Colonic mucosa (tissue), 4 donors: Measurements from ENCODE around the gene TRIM26. TPM values are rescaled to one million over a fixed set of nuclear protein-coding genes. Genes with fewer than 3 reads are reported as not detected.

Source experiments
- DNase-seq: peaks from one replicate; pipeline ENCODE4 v3.0.0-alpha.2; 2020
- H3K27ac ChIP-seq: fragments of 200-600 bp; one replicate; pipeline ENCODE4 v1.8.0; 2021
- H3K27me3 ChIP-seq: fragments of 200-600 bp; one replicate; pipeline ENCODE4 v1.8.0; 2021
- H3K36me3 ChIP-seq: fragments of 200-600 bp; one replicate; pipeline ENCODE4 v1.8.0; 2021
- H3K4me1 ChIP-seq: fragments of 200-600 bp; one replicate; pipeline ENCODE4 v1.8.0; 2021; ENCODE audit warnings: mild to moderate bottlenecking
- H3K4me3 ChIP-seq: fragments of 200-600 bp; one replicate; pipeline ENCODE4 v1.8.0; 2021
- H3K9ac ChIP-seq, 2 donors: one replicate each; pipeline ENCODE4 v1.7.0; 2013; ENCODE audit warnings: control low read depth in 2 of 2, low read depth in 2 of 2, low read length in 2 of 2
- H3K9me3 ChIP-seq: fragments of 200-600 bp; one replicate; pipeline ENCODE4 v1.8.0; 2021
- CTCF ChIP-seq: fragments of 200-600 bp; IDR thresholded peaks from one replicate; pipeline ENCODE4 v1.8.0; 2022; ENCODE audit warnings: antibody characterized with exemption, mild to moderate bottlenecking
- intact Hi-C: fragments of 100-400 bp; cut with DNase I; formaldehyde crosslinking; loops from one replicate; pipeline ENCODE4 v1.14.1; 2022
- total RNA-seq, 2 donors: library from RNA; stranded (reverse); fragmentation: NEBNext Ultra II Directional in 1 of 2; extraction: Animal tissue kit (Norgen Biotek cat#: 25700) in 1 of 2; gene quantifications; one replicate each; pipeline ENCODE4 v1.2.1, GENCODE V29; 2021
- donor health status: healthy.
- donor health status: DM: no; HTN: no; CAD: no.
- donor health status: DM: no; HTN: no; CAD: no.

Gene TRIM26
- total RNA-seq, 2 donors from 2014 or later, result 48.2 to 53.5 TPM

- Histone ChIP-seq H3K9ac (no peak overlapping the region), H3K27ac (no peak overlapping the region), H3K27me3 (no peaks in the 10 kb centered on the region), H3K36me3 (no peaks in the 10 kb centered on the region), H3K4me1 (no peaks in the 10 kb centered on the region), H3K9me3 (no peaks in the 10 kb centered on the region), H3K4me3 (no peak overlapping the region)
- DNase-seq, result no peak
- intact Hi-C loops, result no loop called here
- no peak for TF ChIP-seq CTCF
Measured at GRCh38 chr6:30160008-30160784, 53.0 kb downstream of the TRIM26 start.

- H3K9me3 ChIP-seq, result no peaks in the 10 kb centered on the region
- no peaks in the 10 kb centered on the region for H3K36me3 ChIP-seq
- no peak for DNase-seq
- intact Hi-C loops, result no loop called here
- H3K4me1 ChIP-seq, result no peaks in the 10 kb centered on the region
- no peaks in the 10 kb centered on the region for H3K27me3 ChIP-seq
- H3K4me3 ChIP-seq, result no peak overlapping the region
- no peak overlapping the region for H3K27ac ChIP-seq
- TF ChIP-seq CTCF, result no peak
- H3K9ac ChIP-seq, result no peak overlapping the region
Measured at GRCh38 chr6:30158475-30159040, 54.6 kb downstream of the TRIM26 start.

- H3K27me3 ChIP-seq, result no peaks in the 10 kb centered on the region
- intact Hi-C loops, result no loop called here
- H3K9ac ChIP-seq, result no peak overlapping the region
- no peak overlapping the region for H3K4me3 ChIP-seq
- H3K9me3 ChIP-seq, result no peaks in the 10 kb centered on the region
- no peak for DNase-seq
- no peaks in the 10 kb centered on the region for H3K36me3 ChIP-seq
- H3K27ac ChIP-seq, result no peak overlapping the region
- no peaks in the 10 kb centered on the region for H3K4me1 ChIP-seq
- TF ChIP-seq CTCF, result no peak
Measured at GRCh38 chr6:30157999-30158398, 55.2 kb downstream of the TRIM26 start.

- Histone ChIP-seq H3K27me3 (no peaks in the 10 kb centered on the region), H3K9me3 (no peaks in the 10 kb centered on the region), H3K36me3 (no peaks in the 10 kb centered on the region), H3K4me1 (no peaks in the 10 kb centered on the region), H3K4me3 (no peak overlapping the region), H3K9ac (no peak overlapping the region), H3K27ac (no peak overlapping the region)
- intact Hi-C loops, result no loop called here
- DNase-seq, result no peak
- no peak for TF ChIP-seq CTCF
Measured at GRCh38 chr6:30157581-30157980, 55.6 kb downstream of the TRIM26 start.

GRCh38 chr6:30156774-30157173 lies 56.4 kb downstream of the TRIM26 start:
- no peaks in the 10 kb centered on the region for H3K4me1 ChIP-seq
- no peak overlapping the region for H3K9ac ChIP-seq
- no peak for TF ChIP-seq CTCF
- no peaks in the 10 kb centered on the region for H3K27me3 ChIP-seq
- intact Hi-C loops, result no loop called here
- H3K9me3 ChIP-seq, result no peaks in the 10 kb centered on the region
- H3K4me3 ChIP-seq, result no peak overlapping the region
- DNase-seq, result no peak
- H3K27ac ChIP-seq, result no peak overlapping the region
- no peaks in the 10 kb centered on the region for H3K36me3 ChIP-seq
